IMR-90 (cell line): ENCODE results near the gene RAB1B. TPM values are rescaled to one million over a fixed set of nuclear protein-coding genes. Genes with fewer than 3 reads are reported as not detected.

Experiments
- ATAC-seq: fragments of 200-7000 bp; cut with Tn5 transposase; 2 replicates; pipeline ENCODE4 v1.9.1; 2020; ENCODE audit warnings: low read depth, mild to moderate bottlenecking, moderate library complexity
- BruUV-seq: library from RNA; stranded (reverse); fragments of 400-500 nt; replicated peaks from 2 replicates; lab custom pipeline; 2021; lab: Mats Ljungman, UMichigan
- CTCF ChIA-PET: fragments of 300-600 bp; formaldehyde crosslinking; extraction: SDS; loops from one replicate; lab custom pipeline; 2021; ENCODE audit warnings: antibody characterized with exemption; lab: Yijun Ruan, JAX
- POLR2A ChIA-PET: fragments of 300-600 bp; sonication (Branson Sonifier 250); formaldehyde crosslinking; loops from one replicate; lab custom pipeline; 2022; ENCODE audit warnings: antibody characterized with exemption; ENCODE audit not compliant: unreplicated experiment; lab: Charles Lee
- DNase-seq: peaks from one replicate; pipeline ENCODE4 v3.0.0; 2013
- H2AFZ ChIP-seq: replicated peaks from 2 replicates; pipeline ENCODE3; 2013; ENCODE audit warnings: low read length, mild to moderate bottlenecking; ENCODE audit not compliant: poor library complexity
- H2AK5ac ChIP-seq: 2 replicates; pipeline ENCODE4 v1.6.1; 2013; ENCODE audit warnings: low read depth, low read length, inconsistent platforms
- H2AK9ac ChIP-seq: replicated peaks from 2 replicates; pipeline ENCODE3; 2013; ENCODE audit warnings: mild to moderate bottlenecking, low read depth, low read length, moderate library complexity; ENCODE audit not compliant: poor library complexity
- H2BK120ac ChIP-seq: 2 replicates; pipeline ENCODE4 v1.6.1; 2013; ENCODE audit warnings: low read depth, low read length, inconsistent platforms
- H2BK15ac ChIP-seq: 3 replicates; pipeline ENCODE4 v1.6.1; 2013; ENCODE audit warnings: low read depth, low read length, inconsistent platforms
- H2BK20ac ChIP-seq: 2 replicates; pipeline ENCODE4 v1.6.1; 2013; ENCODE audit warnings: low read depth, mild to moderate bottlenecking, inconsistent platforms, low read length, moderate library complexity
- H2BK5ac ChIP-seq: 2 replicates; pipeline ENCODE4 v1.6.1; 2013; ENCODE audit warnings: mild to moderate bottlenecking, low read depth, low read length, inconsistent platforms; ENCODE audit not compliant: poor library complexity, severe bottlenecking
- H3K14ac ChIP-seq: replicated peaks from 2 replicates; pipeline ENCODE4 v1.6.1; 2013; ENCODE audit warnings: low read depth, low read length, inconsistent platforms
- H3K18ac ChIP-seq: 2 replicates; pipeline ENCODE4 v1.6.1; 2013; ENCODE audit warnings: low read depth, low read length, control low read depth
- H3K23ac ChIP-seq: 2 replicates; pipeline ENCODE4 v1.6.1; 2013; ENCODE audit warnings: low read depth, low read length, inconsistent platforms
- H3K27ac ChIP-seq: 2 replicates; pipeline ENCODE4 v1.5.1; 2013; ENCODE audit warnings: mild to moderate bottlenecking, control low read depth, low read length; ENCODE audit not compliant: insufficient read depth
- H3K27me3 ChIP-seq: 2 replicates; pipeline ENCODE4 v1.6.1; 2013; ENCODE audit warnings: low read length; ENCODE audit not compliant: control insufficient read depth, insufficient read depth
- H3K36me3 ChIP-seq: 2 replicates; pipeline ENCODE4 v1.6.1; 2013; ENCODE audit warnings: low read length, mixed read lengths; ENCODE audit not compliant: control insufficient read depth, insufficient read depth
- H3K4ac ChIP-seq: 2 replicates; pipeline ENCODE4 v1.6.1; 2013; ENCODE audit warnings: low read depth, low read length, inconsistent platforms
- H3K4me1 ChIP-seq: 2 replicates; pipeline ENCODE4 v1.6.1; 2013; ENCODE audit warnings: low read length, mixed read lengths; ENCODE audit not compliant: control insufficient read depth, insufficient read depth
- H3K4me2 ChIP-seq: 2 replicates; pipeline ENCODE4 v1.6.1; 2013; ENCODE audit warnings: low read depth, mild to moderate bottlenecking, control low read depth, low read length, moderate library complexity
- H3K4me3 ChIP-seq: 2 replicates; pipeline ENCODE4 v1.5.1; 2013; ENCODE audit warnings: low read depth, mild to moderate bottlenecking, control low read depth, low read length, moderate library complexity; ENCODE audit not compliant: insufficient read depth
- H3K56ac ChIP-seq: 2 replicates; pipeline ENCODE4 v1.6.1; 2013; ENCODE audit warnings: low read length, inconsistent platforms; ENCODE audit not compliant: insufficient read depth; ENCODE audit errors: extremely low read depth
- H3K79me1 ChIP-seq, 2 experiments: 2 replicates each; pipeline ENCODE4 v1.6.1; 2013; ENCODE audit warnings: low read length in 2 of 2, inconsistent platforms in 1 of 2, low read depth in 1 of 2
- H3K9ac ChIP-seq: 2 replicates; pipeline ENCODE4 v1.6.1; 2013; ENCODE audit warnings: low read depth, low read length, control low read depth
- H3K9me1 ChIP-seq: 2 replicates; pipeline ENCODE4 v1.6.1; 2013; ENCODE audit warnings: low read length, inconsistent platforms; ENCODE audit not compliant: insufficient read depth
- H3K9me3 ChIP-seq: 2 replicates; pipeline ENCODE4 v1.6.1; 2013; ENCODE audit warnings: low read length; ENCODE audit not compliant: control insufficient read depth, insufficient read depth
- H4K20me1 ChIP-seq: 2 replicates; pipeline ENCODE4 v1.6.1; 2013; ENCODE audit warnings: low read length, inconsistent platforms; ENCODE audit not compliant: insufficient read depth
- H4K5ac ChIP-seq: 2 replicates; pipeline ENCODE4 v1.6.1; 2013; ENCODE audit warnings: mild to moderate bottlenecking, low read depth, low read length, control low read depth
- H4K8ac ChIP-seq, 2 experiments: 2 replicates each; pipeline ENCODE4 v1.6.1; 2013; ENCODE audit warnings: low read depth in 2 of 2, low read length in 2 of 2, control low read depth in 1 of 2, inconsistent platforms in 1 of 2
- H4K91ac ChIP-seq: 2 replicates; pipeline ENCODE4 v1.6.1; 2013; ENCODE audit warnings: low read depth, low read length, inconsistent platforms; ENCODE audit not compliant: insufficient read depth
- CHD1 ChIP-seq: IDR thresholded peaks from 2 replicates; pipeline ENCODE4 v1.6.1; 2012; ENCODE audit warnings: low read depth, low read length, improper control_type of control experiment
- MAZ ChIP-seq: IDR thresholded peaks from 2 replicates; pipeline ENCODE4 v1.6.1; 2012; ENCODE audit warnings: low read depth, mild to moderate bottlenecking, low read length, improper control_type of control experiment, moderate library complexity, borderline replicate concordance
- MXI1 ChIP-seq: IDR thresholded peaks from 2 replicates; pipeline ENCODE4 v1.6.1; 2012; ENCODE audit warnings: low read depth, mild to moderate bottlenecking, low read length, moderate library complexity, borderline replicate concordance
- NFE2L2 ChIP-seq: fragments of 150-350 bp; IDR thresholded peaks from 2 replicates; pipeline ENCODE4 v1.6.1; 2016; ENCODE audit warnings: low read depth, mild to moderate bottlenecking, low read length
- POLR2A ChIP-seq: IDR thresholded peaks from 2 replicates; pipeline ENCODE4 v1.6.1; 2012; ENCODE audit warnings: mild to moderate bottlenecking, low read depth, low read length
- SMC3 ChIP-seq: fragments of 150-350 bp; IDR thresholded peaks from 2 replicates; pipeline ENCODE4 v1.6.1; 2016; ENCODE audit warnings: low read depth, mild to moderate bottlenecking, antibody characterized with exemption, low read length, moderate library complexity
- WGBS, 2 experiments: methylation state at CpG; one replicate each; pipeline versions ENCODE4 v1.1.5 to v1.1.7; 2013; ENCODE audit warnings: missing lambda C conversion rate in 2 of 2; ENCODE audit not compliant: insufficient read length in 1 of 2; ENCODE audit errors: extremely low coverage in 2 of 2; 5-methylcytosine and 5-hydroxymethylcytosine counted together
- dilution Hi-C: fragments of 300-500 bp; cut with HindIII; formaldehyde crosslinking; loops from one replicate; pipeline ENCODE4 v1.14.3; 2018; ENCODE audit warnings: low sequenced_read_pairs; ENCODE audit not compliant: unreplicated experiment
- in situ Hi-C: fragments of 300-500 bp; cut with MboI; formaldehyde crosslinking; loops from 3 replicates; pipeline ENCODE4 v1.14.3; 2019; ENCODE audit warnings: low sequenced_read_pairs, inconsistent platforms, mixed read lengths
- intact Hi-C: fragments of 100-400 bp; cut with micrococcal nuclease; formaldehyde crosslinking; loops from 2 replicates; pipeline ENCODE4 v1.10.0; 2022
- polyA plus RNA-seq, 3 experiments: library from polyadenylated mRNA; depleted of rRNA; stranded (reverse); fragments of >200 nt; gene quantifications; 2 replicates each; pipeline ENCODE4 v1.2.3, GENCODE V29; 2012; ENCODE audit warnings: low replicate concordance in 1 of 3
- total RNA-seq: library from RNA; depleted of rRNA; stranded (reverse); fragments of >200 nt; gene quantifications from 2 replicates; pipeline ENCODE4 v1.2.3, GENCODE V29; 2012
- TF ChIP-seq, protein P1 (sequence below): conservative IDR thresholded peaks from 2 replicates; pipeline ENCODE4 v1.5.1; 2012; ENCODE audit warnings: mild to moderate bottlenecking, low read depth, low read length, improper control_type of control experiment

Gene RAB1B
- total and polyA plus RNA-seq, 2 of the 4 experiments (the other 2 are of a cell fraction): 83.7 to 248 TPM

DNA sequence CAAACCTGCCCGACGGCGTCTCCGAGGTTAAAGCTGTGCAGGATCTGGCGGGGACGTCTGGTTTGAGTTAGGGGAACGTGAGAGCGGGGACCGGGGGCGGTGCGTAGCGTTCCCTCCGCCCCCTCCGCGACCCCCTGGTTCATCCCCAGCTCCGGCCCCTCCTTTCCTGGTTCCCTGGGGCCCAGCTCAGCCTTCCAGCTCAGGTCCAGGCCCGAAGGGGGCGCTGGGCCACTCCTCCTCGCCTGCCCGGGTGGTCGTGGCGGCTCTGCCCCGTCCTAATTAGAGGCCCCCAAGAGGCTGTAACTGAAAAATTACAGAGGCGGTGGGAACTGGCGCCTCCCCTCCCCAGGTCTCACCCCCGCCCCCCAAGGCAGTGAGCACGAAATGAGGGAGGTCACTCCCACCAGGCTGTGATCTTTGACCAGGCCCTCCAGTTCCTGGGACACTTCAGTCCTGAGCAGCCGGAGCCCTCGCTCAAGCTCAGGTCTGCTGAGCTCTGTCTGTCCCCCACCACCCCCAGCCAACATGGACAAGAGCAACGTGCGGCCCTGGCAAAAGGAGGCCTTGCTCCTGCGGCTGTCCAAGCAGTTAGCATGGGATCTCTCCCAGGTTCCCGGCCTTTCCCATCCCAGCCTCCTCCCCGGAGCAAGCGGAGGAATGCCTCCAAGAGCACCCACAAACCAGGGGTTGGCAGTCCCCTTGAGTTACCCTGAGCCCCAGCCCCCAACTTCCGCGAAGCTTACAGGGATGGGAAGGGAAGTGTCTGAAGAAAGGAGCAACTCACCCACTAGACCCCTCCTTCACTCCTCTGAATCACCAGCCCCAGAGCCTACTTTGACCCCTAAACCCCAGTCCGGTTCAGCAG lies 45.1 kb downstream of the RAB1B start:
- Histone ChIP-seq H2AK5ac (peak overlapping the region; percentile 77), H2BK15ac (peak overlapping the region; percentile 69; the same call in 1 of the 3 replicates), H3K9me3 (no peaks in the 10 kb centered on the region), H2AK9ac (peak overlapping the region; percentile 93), H3K27me3 (no peaks in the 10 kb centered on the region), H2BK5ac (peak overlapping the region; percentile 77), H2BK120ac (peak overlapping the region; percentile 89), H4K20me1 (peaks cover 39% of the 10 kb centered on the region), H3K4me2 (peak overlapping the region; percentile 85), H3K23ac (peak overlapping the region; percentile 90), H3K79me1 (peaks cover 0 to 36% of the 10 kb centered on the region in 2 experiments; a peak in 2 of 4 replicates), H3K56ac (peak overlapping the region; percentile 76), H3K4me3 (peak overlapping the region; percentile 72), H2BK20ac (peak overlapping the region; percentile 32), H3K4me1 (peaks cover 27% of the 10 kb centered on the region), H3K9me1 (peaks cover 4% of the 10 kb centered on the region), H3K18ac (peak overlapping the region; percentile 35), H2AFZ (peak overlapping the region; percentile 68), H3K36me3 (no peaks in the 10 kb centered on the region), H4K5ac (peak overlapping the region; percentile 90), H3K27ac (peak overlapping the region; percentile 93), H3K4ac (peak overlapping the region; percentile 81), H3K14ac (peak overlapping the region; percentile 94), H3K9ac (peak overlapping the region; percentile 95), H4K91ac (peak overlapping the region; percentile 77), H4K8ac (peak overlapping the region; percentile 67 to 74)
- DNase-seq (peak; percentile 40), ATAC-seq (0 out of 2 replicates have a peak, but pooled peaks have one; percentile 0)
- intact Hi-C loops (no loop called here), dilution Hi-C loops (no loop called here), in situ Hi-C loops (no loop called here)
- ChIA-PET POLR2A (interaction anchor here (1.0 to 2.9 kb wide), 5 partner anchors 8 to 24 kb away, joined by 4 to 23 read pairs (median 7); partner anchors contain the start of gene RIN1), CTCF (interaction anchor here (0.8 to 2.4 kb wide), 7 partner anchors 14 to 75 kb away, joined by 3 to 17 read pairs (median 4); partner anchors contain the start of gene RIN1)
- no TSS peak for BruUV-seq
- 0% methylated on average over 6 of the region's 38 CpGs; no CpG with 5 or more reads in 1 of the 2 experiments for WGBS, 2 experiments
- TF ChIP-seq CHD1: no peak
- 0 out of 2 replicates have a peak, but pooled peaks have one; percentile 28 for TF ChIP-seq MXI1
- TF ChIP-seq SMC3: no peak
- TF ChIP-seq POLR2A: peak; percentile 47; the same call in 1 of the 2 replicates
- peak; percentile 30; the same call in 1 of the 2 replicates for TF ChIP-seq MAZ
- TF ChIP-seq, protein P1, sequence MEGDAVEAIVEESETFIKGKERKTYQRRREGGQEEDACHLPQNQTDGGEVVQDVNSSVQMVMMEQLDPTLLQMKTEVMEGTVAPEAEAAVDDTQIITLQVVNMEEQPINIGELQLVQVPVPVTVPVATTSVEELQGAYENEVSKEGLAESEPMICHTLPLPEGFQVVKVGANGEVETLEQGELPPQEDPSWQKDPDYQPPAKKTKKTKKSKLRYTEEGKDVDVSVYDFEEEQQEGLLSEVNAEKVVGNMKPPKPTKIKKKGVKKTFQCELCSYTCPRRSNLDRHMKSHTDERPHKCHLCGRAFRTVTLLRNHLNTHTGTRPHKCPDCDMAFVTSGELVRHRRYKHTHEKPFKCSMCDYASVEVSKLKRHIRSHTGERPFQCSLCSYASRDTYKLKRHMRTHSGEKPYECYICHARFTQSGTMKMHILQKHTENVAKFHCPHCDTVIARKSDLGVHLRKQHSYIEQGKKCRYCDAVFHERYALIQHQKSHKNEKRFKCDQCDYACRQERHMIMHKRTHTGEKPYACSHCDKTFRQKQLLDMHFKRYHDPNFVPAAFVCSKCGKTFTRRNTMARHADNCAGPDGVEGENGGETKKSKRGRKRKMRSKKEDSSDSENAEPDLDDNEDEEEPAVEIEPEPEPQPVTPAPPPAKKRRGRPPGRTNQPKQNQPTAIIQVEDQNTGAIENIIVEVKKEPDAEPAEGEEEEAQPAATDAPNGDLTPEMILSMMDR: peak; percentile 43
- no peak for TF ChIP-seq NFE2L2
